ENCODE measurements around the gene FRZB. TPM values are rescaled to one million over a fixed set of nuclear protein-coding genes. Genes with fewer than 3 reads are reported as not detected.

FRZB gene
- total and polyA plus RNA-seq, 11 donors, result 0.31 to 5.5 (median 1.8) TPM

GRCh38 chr2:182831921-182832320 lies 34.5 kb downstream of the FRZB start:
- TF ChIP-seq CTCF (IDR thresholded peaks at IDR 0.05), result no peak
- TF ChIP-seq POLR2A (IDR thresholded peaks at IDR 0.05), result no peak
- no peaks in the 10 kb centered on the region for H3K27me3 ChIP-seq
- no peak overlapping the region for H3K27ac ChIP-seq
- WGBS, 4 donors, result 82 to 91% (median 89%) methylated on average over 3 of the region's 3 CpGs
- ATAC-seq (no peak), DNase-seq (no peak)
- peaks cover 0 to 8% (median 0%) of the 10 kb centered on the region in 12 donors for H3K4me1 ChIP-seq
- intact Hi-C loops (cut with DNase I), result no loop called here
- no peak overlapping the region for H3K4me3 ChIP-seq
- H3K36me3 ChIP-seq, result no peaks in the 10 kb centered on the region
- H3K9me3 ChIP-seq, result no peaks in the 10 kb centered on the region

GRCh38 chr2:182831101-182831500 lies 35.3 kb downstream of the FRZB start:
- DNase-seq (no peak), ATAC-seq (no peak)
- Histone ChIP-seq H3K36me3 (no peaks in the 10 kb centered on the region), H3K9me3 (no peaks in the 10 kb centered on the region), H3K4me1 (peaks cover 0 to 6% (median 0%) of the 10 kb centered on the region in 12 donors), H3K27ac (no peak overlapping the region), H3K27me3 (no peaks in the 10 kb centered on the region), H3K4me3 (no peak overlapping the region)
- intact Hi-C loops (cut with DNase I), result no loop called here
- TF ChIP-seq CTCF (IDR thresholded peaks at IDR 0.05) (no peak), POLR2A (IDR thresholded peaks at IDR 0.05) (no peak)

- Histone ChIP-seq H3K4me3 (no peak overlapping the region), H3K9me3 (no peaks in the 10 kb centered on the region), H3K4me1 (no peaks in the 10 kb centered on the region), H3K27me3 (no peaks in the 10 kb centered on the region), H3K27ac (no peak overlapping the region), H3K36me3 (no peaks in the 10 kb centered on the region)
- DNase-seq, result no peak
- intact Hi-C loops (cut with DNase I), result no loop called here
- 76 to 77% (median 77%) methylated on average over 2 of the region's 2 CpGs for WGBS, 4 donors
- no peak for ATAC-seq
- TF ChIP-seq CTCF (IDR thresholded peaks at IDR 0.05) (no peak), POLR2A (IDR thresholded peaks at IDR 0.05) (no peak)
Observed at GRCh38 chr2:182827182-182827879, 39.1 kb downstream of the FRZB start.

GRCh38 chr2:182826496-182826895 lies 39.9 kb downstream of the FRZB start:
- TF ChIP-seq POLR2A (IDR thresholded peaks at IDR 0.05), result no peak
- Histone ChIP-seq H3K27me3 (no peaks in the 10 kb centered on the region), H3K36me3 (no peaks in the 10 kb centered on the region), H3K4me3 (no peak overlapping the region), H3K27ac (no peak overlapping the region), H3K9me3 (no peaks in the 10 kb centered on the region), H3K4me1 (no peaks in the 10 kb centered on the region)
- no peak for DNase-seq
- intact Hi-C loops (cut with DNase I), result no loop called here
- 89 to 96% (median 95%) methylated on average over 3 of the region's 3 CpGs for WGBS, 4 donors
- ATAC-seq, result no peak

- ATAC-seq (no peak), DNase-seq (no peak)
- Histone ChIP-seq H3K4me3 (no peak overlapping the region), H3K27ac (no peak overlapping the region), H3K9me3 (no peaks in the 10 kb centered on the region), H3K36me3 (no peaks in the 10 kb centered on the region), H3K4me1 (no peaks in the 10 kb centered on the region), H3K27me3 (no peaks in the 10 kb centered on the region)
- intact Hi-C loops (cut with DNase I), result no loop called here
- 80 to 85% (median 82%) methylated on average over 1 of the region's 1 CpG for WGBS, 4 donors
- TF ChIP-seq CTCF (IDR thresholded peaks at IDR 0.05) (no peak), POLR2A (IDR thresholded peaks at IDR 0.05) (no peak)
Observed at GRCh38 chr2:182826064-182826463, 40.4 kb downstream of the FRZB start.

Measured in heart left ventricle (tissue), 16 donors.